GM12874 (cell line): ENCODE data around the gene DENND4B.

Experiments used
- CTCF ChIP-seq: IDR thresholded peaks from 2 replicates; pipeline ENCODE4 v1.5.1; 2011; ENCODE audit warnings: low read depth, mild to moderate bottlenecking, control low read depth, low read length, moderate library complexity; ENCODE audit not compliant: insufficient read depth

DENND4B gene

GRCh38 chr1:153883223-153883622, 63.3 kb downstream of the DENND4B start:
- no peak for TF ChIP-seq CTCF

- no peak for TF ChIP-seq CTCF
Measured at GRCh38 chr1:153882296-153882912, 64.1 kb downstream of the DENND4B start.

- no peak for TF ChIP-seq CTCF
Measured at GRCh38 chr1:153881751-153882150, 64.8 kb downstream of the DENND4B start.

DNA sequence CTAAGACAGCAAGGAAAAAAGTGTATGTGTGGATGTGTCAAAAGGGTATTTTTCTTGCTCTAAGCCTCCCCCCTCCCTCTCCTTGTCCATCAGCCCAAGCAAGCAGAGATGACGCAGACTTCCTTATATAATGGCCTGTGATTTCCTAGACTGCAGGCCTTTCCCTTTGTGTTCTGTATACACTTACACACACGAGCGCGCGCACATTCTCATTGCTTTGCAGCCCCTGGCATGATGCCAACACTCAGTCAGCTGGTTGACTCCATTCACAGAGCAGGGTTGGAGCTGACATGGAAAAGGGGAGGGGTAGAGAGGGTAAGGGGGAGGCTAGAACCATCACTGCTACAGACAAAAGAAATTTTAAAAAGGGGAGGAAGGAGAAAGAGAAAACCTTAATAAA, 65.6 kb downstream of the DENND4B start:
- TF ChIP-seq CTCF = no peak

GRCh38 chr1:153880024-153880423, 66.5 kb downstream of the DENND4B start:
- TF ChIP-seq CTCF = no peak
